Ishikawa (cell line): ENCODE measurements around the gene HOXB4.

Experiments
- CEBPB ChIP-seq: IDR thresholded peaks from 2 replicates; pipeline ENCODE4 v1.6.1; 2012
- CREB1 ChIP-seq: IDR thresholded peaks from 2 replicates; pipeline ENCODE4 v1.6.1; 2012; ENCODE audit warnings: low read depth
- EGR1 ChIP-seq: IDR thresholded peaks from 2 replicates; pipeline ENCODE4 v1.6.1; 2012
- EP300 ChIP-seq: IDR thresholded peaks from 2 replicates; pipeline ENCODE4 v1.6.1; 2012; ENCODE audit warnings: borderline replicate concordance
- FOXM1 ChIP-seq: IDR thresholded peaks from 2 replicates; pipeline ENCODE4 v1.6.1; 2012; ENCODE audit warnings: low read depth, borderline replicate concordance
- MAX ChIP-seq: IDR thresholded peaks from 2 replicates; pipeline ENCODE4 v1.6.1; 2012
- NFIC ChIP-seq: IDR thresholded peaks from 2 replicates; pipeline ENCODE4 v1.6.1; 2012
- RAD21 ChIP-seq: IDR thresholded peaks from 2 replicates; pipeline ENCODE4 v1.6.1; 2012; ENCODE audit warnings: low read depth
- REST ChIP-seq: IDR thresholded peaks from 2 replicates; pipeline ENCODE4 v1.6.1; 2012; ENCODE audit warnings: low read depth, mild to moderate bottlenecking
- TAF1 ChIP-seq: IDR thresholded peaks from 2 replicates; pipeline ENCODE4 v1.6.1; 2012; ENCODE audit warnings: low read depth, mild to moderate bottlenecking
- TCF12 ChIP-seq: IDR thresholded peaks from 2 replicates; pipeline ENCODE4 v1.6.1; 2012; ENCODE audit warnings: low read depth
- TEAD4 ChIP-seq: IDR thresholded peaks from 2 replicates; pipeline ENCODE4 v1.6.1; 2012
- USF1 ChIP-seq: IDR thresholded peaks from 2 replicates; pipeline ENCODE4 v1.6.1; 2012
- YY1 ChIP-seq: IDR thresholded peaks from 2 replicates; pipeline ENCODE4 v1.6.1; 2012; ENCODE audit warnings: low read depth
- ZBTB7A ChIP-seq: IDR thresholded peaks from 2 replicates; pipeline ENCODE4 v1.6.1; 2012; ENCODE audit warnings: low read depth

HOXB4 gene

GRCh38 chr17:48551596-48552465 lies 26.3 kb downstream of the HOXB4 start:
- no peak for TF ChIP-seq TEAD4
- no peak for TF ChIP-seq CEBPB
- TF ChIP-seq REST, result no peak
- TF ChIP-seq EP300, result no peak
- TF ChIP-seq CREB1, result no peak
- no peak for TF ChIP-seq YY1
- no peak for TF ChIP-seq TAF1
- no peak for TF ChIP-seq FOXM1
- TF ChIP-seq NFIC, result no peak
- no peak for TF ChIP-seq MAX
- no peak for TF ChIP-seq EGR1
- TF ChIP-seq ZBTB7A, result no peak
- TF ChIP-seq RAD21, result no peak
- TF ChIP-seq USF1, result no peak
- TF ChIP-seq TCF12, result no peak

- TF ChIP-seq CEBPB (no peak), TCF12 (no peak), MAX (no peak), EP300 (no peak), EGR1 (no peak)
These were observed 27.0 kb downstream of the HOXB4 start for GRCh38 chr17:48551214-48551555.

- no peak for TF ChIP-seq REST
- no peak for TF ChIP-seq TAF1
- TF ChIP-seq NFIC, result no peak
- TF ChIP-seq EGR1, result no peak
- no peak for TF ChIP-seq CEBPB
- no peak for TF ChIP-seq YY1
- no peak for TF ChIP-seq FOXM1
- no peak for TF ChIP-seq CREB1
- TF ChIP-seq TCF12, result no peak
- TF ChIP-seq RAD21, result no peak
- TF ChIP-seq MAX, result no peak
- no peak for TF ChIP-seq USF1
- TF ChIP-seq ZBTB7A, result no peak
- no peak for TF ChIP-seq EP300
- TF ChIP-seq TEAD4, result no peak
These were observed 27.5 kb downstream of the HOXB4 start for GRCh38 chr17:48550502-48551213.

- TF ChIP-seq REST (no peak), TAF1 (no peak), FOXM1 (no peak), MAX (no peak), USF1 (no peak), ZBTB7A (no peak), CREB1 (no peak), CEBPB (no peak), NFIC (no peak), TEAD4 (no peak), RAD21 (no peak), TCF12 (no peak), EP300 (no peak), EGR1 (no peak)
These were observed 28.1 kb downstream of the HOXB4 start for GRCh38 chr17:48549914-48550501.
